CD4-positive, alpha-beta T cell treated with Interleukin-10 for 1 hour (primary cell): ENCODE results near the gene CERKL.

ENCODE experiments used
- DNase-seq: peaks from one replicate; pipeline ENCODE4 v3.0.0-alpha.2; 2020

CERKL gene

DNA sequence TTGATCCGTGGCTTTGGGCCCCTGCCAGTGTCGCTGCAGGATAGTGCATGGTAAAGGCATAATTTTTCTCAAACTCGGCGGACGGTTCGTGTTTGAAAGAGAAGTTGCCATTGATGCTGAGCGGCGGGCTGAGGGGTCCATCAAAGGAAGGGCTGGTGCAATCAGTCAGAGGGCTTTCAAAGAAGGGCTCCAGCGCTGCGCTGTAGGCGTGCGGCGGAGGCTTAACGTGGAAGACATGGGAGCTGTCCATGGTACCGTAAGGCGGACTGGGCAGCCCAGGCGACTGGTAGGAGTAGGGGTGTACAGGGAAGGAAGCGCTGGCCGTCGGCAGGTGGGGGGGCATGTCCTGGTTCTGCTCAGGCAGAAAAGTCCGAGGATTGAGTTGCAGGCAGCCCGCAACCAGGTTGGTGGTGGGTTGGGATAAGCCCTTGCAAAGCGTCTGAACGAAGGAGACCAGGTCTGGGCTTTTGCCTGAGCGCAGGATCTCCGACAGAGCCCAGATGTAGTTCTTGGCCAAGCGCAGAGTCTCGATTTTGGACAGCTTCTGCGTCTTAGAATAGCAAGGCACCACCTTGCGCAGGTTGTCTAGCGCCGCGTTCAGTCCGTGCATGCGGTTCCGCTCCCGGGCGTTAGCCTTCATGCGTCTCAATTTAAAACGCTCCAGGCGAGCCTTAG is 21.1 kb upstream of the CERKL start:
- DNase-seq = peak; percentile 45

DNA sequence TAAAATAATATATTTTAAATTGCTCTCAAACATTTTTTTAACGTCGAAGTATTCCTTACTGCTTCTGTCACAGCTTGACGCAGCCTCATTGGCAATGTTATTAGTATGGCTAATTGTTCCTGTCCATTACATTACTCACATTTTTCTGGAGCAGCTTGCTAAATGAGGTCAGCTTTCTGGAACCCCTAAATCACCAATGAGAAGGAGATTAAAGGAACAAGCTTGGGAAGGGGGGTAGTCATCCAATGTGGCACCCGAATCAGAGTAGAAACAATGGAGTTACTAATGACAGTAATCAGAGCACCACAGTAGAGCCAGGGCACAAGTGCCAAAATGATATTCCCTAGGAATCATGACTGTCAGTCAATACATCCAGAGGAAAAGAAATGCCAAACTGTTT is 18.3 kb upstream of the CERKL start:
- DNase-seq = no peak

DNA sequence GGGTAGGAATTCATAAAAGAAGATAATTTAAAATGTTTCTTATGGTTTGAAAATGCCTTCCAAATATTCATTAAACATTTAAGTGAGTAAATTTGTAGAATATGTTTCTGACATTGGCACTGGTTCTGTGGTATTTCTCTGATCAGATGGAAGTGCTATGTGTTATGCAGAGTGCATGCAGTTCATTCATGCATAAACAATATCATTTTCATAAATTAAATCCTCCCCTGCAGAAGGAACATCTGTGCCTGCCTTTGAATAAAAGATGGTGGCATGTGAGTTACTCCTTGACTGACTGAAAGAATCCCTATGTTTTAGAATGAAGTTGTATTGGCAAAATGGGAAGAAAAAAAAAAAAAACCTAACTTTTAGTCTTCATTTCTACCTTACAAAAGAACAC is 17.6 kb upstream of the CERKL start:
- no peak for DNase-seq

DNA sequence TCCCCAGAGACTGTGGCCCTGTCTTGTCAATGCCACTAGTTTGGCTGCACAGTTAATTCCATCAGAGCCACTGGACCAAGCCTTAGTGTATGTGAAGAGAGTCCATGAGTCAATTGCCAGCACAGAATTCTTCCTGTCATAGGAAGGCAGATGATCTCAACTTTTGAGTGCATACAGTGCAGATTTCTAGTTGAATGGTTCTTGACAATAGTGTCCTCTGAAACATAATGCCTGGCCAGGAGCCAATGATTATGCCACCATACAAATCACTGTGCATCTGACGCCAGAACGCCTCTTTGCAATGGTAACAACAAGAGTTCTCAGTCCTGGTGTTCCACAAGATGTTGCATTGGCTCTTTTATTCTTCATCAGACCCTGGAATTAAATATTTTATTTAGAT is 16.3 kb upstream of the CERKL start:
- DNase-seq = no peak

DNA sequence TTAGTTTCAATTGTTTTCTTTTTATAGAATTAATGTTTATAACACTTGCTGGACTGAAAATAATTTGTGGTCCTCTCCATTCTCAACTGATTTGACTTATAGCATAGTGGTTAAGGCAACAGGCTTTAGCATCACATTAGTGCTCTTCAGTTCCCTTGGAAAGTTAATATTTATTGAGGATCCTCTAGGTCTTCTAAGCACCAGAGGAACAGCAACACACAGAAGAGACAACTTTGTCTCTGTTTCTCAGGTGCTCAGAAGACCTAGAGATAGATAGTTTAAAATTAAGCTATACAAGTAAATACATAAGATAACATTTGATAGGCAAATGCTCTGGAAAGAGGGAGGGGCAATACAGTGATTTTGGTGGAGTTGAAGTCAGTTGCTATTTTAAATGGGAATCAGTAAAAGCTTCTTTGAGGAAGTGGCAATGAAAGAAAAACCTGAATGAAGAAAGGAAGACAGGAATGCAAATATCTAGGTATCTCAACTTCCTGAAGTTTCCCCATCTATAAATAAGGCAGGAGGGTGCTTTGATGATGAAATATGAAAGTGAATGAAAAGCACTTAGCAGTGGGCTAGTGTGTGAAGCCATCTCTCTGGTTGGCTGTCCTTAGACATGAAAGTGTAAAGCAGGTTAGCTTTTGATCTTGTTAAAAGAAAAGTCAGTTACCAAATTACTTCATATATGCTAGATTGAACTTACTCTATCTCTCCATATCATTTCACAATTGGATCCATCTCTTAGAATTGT is 15.5 kb upstream of the CERKL start:
- DNase-seq = no peak

DNA sequence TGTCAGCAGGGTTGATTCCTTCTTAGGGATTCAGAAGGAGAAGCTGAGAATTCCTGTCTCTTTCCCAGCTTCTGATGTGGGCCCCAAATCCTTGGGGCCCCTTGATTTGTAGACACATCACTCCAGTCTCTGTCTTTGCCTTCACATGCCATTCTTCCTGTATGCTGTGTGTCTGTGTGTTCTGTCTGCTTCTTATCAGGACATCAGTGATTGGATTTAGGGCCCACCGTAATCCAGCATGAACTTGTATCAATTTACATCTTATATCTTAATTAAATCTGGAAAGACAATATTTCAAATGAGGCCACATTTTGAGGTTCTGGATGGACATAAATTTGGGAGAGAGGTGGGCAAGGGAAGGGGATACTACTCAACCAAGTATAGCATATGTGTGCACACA is 13.7 kb upstream of the CERKL start:
- DNase-seq = no peak

DNA sequence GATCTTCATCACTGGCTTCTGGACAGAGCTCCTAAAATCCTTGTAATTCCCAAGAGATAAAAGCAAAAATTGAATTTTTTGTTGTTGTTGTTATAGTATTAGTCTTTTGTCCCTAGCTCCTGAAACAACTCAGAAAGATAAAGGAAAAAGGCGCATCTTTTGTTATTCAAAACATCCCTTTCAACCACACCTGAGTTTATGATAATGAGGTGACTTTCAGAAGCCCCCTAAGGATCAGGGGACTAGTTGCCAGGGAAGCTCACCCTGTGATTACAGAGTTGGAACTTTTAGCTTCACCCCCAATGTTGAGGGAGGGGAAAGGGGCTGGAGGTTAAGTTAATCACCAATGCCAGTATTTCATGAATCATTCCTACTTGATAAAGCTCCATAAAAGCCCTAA is 10.3 kb upstream of the CERKL start:
- no peak for DNase-seq

DNA sequence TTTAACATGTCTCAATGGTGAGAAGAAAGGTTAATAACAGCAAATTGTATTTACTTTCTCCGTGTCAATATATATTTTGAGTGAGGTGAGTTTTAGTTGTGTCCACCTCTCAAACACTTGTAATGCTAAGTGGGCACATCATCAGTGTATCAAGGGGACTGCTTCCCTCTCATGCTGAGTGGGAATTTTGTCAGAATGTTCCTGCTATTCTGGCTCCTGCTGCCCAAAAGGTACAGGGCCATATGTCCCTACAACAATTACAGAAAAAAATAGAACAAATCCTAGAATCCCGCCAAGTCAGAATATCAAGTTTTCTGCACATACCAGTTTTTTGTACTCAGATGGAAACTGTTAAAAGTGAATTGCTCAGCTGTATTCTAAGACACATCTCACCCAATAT is 5.4 kb upstream of the CERKL start:
- DNase-seq = no peak

DNA sequence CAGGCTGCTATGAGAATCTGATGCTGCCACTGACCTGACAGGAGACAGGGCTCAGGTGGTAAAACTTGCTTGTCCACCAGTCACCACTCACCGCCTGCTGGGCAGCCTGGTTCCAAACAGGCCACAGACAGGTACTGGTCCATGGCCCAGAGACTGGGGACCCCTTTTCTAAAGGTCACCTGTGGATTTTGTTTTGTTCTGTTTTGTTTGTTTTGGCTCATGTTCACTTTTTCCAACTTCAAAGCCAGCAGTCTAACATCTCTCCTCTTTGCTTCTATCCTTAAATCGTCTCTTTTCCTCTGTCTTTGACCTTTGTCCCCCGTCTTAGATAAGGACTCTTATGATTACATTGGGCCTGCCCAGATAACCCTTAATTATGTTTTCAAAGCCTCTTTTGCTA is 3.3 kb upstream of the CERKL start:
- DNase-seq = no peak

DNA sequence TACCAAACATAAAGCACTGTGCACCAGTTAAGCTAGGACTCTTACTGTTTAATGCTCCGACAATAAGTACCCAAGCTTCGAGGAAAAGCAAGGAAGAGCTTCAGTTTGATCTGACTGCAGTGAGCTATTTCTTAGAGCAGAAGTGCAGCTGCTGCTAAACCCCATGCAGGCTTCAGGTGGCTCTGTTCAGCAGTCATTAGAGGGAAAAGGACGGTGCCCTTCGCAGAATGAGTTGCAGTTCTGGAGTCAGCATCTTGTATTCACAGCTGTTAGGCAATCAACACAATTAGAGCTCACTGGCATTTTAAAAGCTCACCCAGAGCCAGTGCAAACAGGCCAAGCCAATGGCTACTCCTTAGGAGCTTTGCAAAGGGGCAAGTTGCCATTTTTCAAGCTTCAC is 1.5 kb upstream of the CERKL start:
- DNase-seq = no peak

DNA sequence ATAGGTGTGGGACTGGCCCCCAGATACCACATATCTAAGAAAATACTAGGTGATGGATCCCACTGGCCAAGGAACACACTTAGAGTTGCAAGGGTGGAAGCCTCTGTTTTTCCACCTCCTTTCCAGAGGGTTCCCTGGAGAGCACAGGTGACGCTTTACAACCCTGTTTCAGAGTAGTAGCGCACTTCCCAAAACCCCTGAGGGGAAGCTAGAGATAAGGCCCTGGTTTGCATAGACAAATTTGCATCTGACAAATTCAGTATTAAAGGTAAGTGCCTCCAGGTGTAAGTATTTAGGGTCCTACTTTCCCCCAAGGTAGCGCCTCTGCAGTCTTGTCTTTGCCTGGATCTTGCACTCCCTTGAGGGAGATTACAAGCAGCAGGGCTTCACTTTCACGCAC is 474 bp upstream of the CERKL start:
- no peak for DNase-seq

DNA sequence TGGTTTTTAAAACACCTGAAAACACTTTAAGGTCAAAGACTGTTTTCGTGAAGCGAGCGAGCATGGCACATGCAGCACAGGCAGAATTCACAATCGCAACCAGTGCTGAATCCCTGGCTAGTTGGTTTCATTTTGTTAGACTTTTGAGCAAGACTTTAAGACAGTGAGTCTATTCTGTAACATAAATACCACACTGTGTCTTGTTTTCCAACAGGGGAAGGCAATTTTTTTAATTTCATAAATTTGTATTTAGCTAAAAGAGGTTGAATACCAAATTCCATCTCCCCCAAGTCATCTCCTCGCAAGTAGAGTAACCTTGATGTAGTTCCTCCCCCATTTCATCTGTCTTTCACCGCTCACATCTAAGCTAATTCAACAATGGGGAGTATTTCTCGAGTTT is 1.4 kb downstream of the CERKL start:
- DNase-seq = no peak

DNA sequence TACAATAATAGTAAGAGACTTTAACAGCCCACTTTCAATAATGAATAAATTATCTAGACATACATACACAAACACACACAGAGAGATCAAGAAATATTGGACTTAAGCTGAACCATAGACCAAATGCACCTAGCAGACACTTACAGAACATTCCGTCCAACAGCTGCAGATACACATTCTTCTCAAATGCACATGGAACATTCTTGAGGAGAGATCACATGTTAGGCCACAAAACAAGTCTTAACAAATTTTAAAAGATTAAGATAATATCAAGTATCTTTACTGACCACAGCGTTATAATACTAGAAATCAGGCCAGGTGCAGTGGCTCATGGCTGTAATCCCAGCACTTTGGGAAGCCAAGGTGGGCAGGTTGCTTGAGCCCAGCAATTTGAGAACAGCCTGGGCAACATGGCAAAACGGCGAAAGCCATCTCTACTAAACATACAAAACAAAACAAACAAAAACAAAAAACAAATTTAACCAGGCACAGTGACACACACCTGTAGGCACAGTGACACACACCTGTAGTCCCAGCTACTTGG is 7.4 kb downstream of the CERKL start:
- DNase-seq = no peak

DNA sequence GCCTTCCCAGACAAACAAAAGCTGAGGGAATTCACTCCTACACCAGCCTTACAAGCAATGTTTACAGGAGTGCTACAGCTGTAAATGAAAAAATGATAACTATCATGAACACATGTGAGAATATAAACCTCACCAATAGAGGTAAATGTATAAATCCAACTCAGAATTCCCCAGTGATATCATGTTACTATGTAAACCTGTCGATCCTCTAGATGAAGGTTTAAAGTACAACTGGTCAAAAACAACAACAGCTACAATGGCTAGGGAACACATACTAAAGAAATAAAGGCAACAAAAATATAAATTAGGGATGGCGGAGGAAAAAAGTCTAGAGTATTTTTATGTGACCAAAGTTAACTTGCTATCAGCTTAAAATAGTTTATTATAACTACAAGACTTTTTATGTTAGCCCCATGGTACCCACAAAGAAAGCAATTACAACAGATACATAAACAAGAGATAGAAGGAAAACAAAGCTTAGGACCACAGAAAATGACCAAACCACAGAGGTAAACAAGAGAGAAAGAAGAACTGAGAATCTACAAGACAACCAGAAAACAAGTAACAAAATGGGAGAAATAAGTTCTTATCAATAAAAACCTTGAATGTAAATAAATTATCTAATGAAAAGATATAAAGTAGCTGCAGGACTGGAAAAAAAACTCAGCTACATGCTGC is 8.3 kb downstream of the CERKL start:
- DNase-seq = no peak

DNA sequence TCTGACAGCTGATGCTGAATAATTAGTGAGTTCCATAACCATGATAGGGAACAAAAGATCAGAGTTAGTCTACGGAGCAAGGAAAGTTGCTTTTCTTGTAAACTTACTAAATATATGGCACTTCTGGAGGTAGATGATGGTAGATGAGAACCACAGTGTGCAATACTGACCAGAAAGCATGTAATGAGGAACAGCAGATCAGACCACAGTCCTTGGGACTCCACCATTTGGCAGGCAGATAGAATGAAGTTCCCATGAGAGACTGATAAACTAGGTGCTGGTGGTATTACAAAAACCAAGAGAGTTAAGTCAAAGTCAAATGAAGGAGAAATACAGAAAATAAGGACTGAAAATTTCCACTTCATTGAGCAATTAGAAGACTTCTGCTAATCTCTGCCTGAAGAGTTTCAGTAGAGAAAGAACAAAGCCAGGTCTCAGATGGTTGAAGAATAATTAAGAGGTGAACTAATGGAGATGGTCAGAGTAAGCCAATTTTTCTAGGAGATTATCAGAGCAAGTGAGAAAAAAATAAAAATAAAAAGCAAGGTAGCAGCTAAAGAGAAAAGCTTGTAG is 10.4 kb downstream of the CERKL start:
- no peak for DNase-seq

DNA sequence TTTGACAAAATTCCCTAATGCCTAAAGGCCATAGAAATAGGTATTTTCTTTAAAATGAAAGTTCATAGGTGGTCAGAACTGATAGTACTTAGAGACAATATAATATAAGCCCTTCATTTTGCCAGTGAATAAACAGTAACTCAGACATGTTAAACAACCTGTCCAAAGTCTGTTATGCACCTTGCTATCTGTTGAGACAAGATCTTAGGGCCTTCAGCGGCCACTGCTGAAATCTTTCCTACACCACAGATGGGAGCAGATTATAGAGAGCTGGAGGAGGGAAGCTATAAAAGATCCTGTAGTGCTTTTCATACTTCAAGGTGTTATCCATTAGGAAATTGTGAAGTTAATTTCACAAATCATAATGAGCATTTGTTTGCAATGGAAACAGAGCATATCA is 13.8 kb downstream of the CERKL start:
- DNase-seq = no peak

DNA sequence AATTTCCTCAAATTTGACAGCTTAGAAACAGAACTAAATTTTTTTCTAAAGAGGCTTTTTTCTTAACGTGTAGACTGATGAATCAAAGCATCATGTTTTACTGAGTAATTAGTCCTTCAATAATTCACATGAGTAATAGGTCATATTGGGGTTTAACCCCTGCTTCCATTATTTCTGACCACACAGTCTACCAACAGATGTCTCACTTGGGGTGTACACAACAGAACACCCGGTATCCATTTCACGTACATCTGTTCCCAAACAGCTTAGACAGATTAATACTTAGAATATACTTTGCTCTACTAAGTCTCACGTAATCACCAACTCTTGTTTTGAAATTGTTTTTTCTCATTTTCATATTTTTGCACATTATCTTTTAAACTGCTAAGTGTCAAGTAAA is 14.8 kb downstream of the CERKL start:
- DNase-seq = no peak

DNA sequence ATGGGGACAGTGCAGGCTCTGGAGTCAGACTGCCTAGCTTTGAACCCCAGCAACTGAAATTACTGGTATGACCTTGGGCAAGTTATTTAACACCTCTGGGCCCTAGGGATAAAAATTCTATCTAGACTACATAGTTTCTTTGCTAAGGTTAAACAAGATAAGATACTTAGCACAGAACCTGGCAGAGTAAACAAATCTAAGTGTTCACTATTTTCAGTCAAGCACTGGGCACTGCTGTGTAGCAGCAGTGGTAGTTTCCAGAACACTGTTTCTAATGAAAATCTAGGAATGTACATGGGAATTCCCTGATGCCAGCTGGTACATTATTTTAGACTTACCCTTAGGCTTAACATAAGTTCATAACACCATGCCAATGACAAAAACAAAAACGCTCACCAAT is 17.2 kb downstream of the CERKL start:
- no peak for DNase-seq

DNA sequence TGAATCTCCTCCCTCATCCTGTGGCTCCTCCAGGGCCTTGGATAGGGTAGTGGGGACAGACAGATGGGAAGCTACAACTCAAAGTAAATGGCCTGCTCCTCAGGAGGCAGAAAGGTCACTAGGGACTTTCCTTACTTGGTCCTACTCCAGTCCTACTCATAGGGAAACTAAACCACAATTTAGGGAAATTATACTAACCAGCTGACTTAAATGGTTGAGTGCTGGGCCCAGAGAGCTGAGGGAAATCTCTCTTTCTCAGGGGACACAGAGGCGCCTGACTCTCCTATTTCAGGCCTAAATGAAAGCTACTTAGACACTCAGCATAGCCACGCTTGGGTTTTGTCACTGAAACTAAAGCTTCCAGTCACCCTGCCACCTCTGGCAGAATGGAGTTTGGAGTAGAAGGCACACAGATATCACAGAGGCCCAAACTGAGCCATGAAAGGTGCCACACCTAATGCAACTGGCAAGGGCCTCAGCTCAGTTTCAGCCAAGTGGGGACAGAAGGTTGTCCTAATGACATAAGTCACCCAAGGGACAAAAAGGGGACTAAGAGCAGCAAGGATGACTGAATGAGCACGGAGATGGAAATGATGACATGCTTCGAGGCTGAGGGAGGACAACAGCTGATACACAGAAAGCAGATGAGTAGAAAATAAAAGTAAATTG is 24.0 kb downstream of the CERKL start:
- DNase-seq = no peak

DNA sequence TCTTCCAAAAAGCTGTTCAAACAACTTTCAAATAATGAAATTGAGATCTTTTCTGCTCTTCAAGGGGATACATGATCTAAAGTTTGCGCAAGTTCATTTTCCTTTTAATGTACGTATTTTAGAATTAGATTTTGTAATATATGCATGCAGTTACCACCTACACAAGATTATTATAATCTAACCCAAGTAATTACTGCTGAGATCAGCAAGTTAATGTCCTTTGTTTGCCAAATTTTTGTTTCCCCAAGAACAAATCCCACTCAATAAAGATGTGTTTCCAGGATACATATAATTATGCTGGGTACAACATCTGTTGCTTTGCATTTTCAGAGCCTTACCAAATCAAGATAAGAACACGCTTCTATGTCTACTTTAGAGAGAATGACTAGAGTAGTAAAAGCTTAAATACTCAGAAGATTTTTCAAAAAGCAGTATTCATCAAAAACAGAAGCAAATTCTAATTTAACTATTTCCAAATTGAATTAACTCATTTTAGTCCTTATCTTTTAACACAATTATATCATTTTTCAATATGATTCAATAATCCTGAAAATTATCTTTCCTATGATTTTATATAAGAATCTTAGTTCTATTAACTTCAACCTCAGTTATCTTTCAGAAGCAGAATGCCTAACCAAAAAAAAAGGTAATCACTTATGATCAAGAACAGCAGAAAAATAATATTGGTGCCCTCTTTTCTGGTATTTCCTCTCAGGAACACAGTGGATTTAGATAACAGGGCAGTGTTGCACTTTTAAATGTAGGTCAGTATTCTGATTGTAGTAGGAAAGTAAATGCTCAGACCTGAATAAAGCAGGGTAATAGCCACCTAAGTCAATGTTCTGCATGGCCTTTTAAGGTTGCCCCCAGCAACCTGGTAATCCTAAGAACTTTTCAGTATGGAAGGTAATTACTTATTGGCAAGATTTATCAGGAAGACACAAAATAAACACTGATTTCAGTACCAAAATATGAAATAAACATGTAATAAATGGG is 28.0 kb downstream of the CERKL start:
- DNase-seq = no peak

DNA sequence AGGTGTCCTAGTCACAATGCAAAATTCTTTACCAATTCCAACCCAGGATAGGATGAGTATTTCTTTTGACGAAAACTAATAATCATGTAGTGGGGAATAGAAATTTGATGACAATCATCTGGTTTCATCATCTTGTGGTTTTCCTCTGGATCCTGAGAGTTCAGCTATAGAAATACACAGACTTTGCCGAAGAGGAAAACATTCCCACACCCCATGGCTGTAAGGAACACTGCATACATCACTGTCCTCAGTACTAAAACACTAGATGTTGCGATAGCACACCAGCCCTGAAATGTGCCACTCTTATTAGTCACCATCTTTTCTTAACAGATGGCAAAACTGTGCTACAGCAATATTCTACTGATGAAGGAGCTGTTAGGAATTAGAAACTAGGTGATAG is 29.4 kb downstream of the CERKL start:
- no peak for DNase-seq

DNA sequence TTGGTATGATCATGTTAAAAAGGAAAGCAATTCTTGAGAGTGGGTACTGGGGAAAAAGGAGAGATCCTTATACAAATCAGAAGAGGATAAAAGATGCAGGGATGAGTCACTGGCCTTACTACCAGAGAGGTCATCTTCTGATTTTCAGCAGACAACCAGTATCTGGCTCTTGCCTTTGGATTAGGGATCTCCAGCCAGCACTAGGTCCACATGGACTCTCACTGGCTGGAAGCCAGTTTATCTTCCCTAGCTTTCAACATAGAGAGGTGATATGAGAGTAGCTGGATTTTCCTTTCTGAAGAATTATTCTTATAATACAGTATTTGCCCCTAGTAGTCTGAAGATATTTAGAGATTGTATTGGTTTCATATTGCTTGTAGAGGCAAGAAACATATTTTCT is 30.2 kb downstream of the CERKL start:
- no peak for DNase-seq
